Vagina (tissue), 2 donors: ENCODE data around the gene EPN2.

Source experiments
- CTCF ChIP-seq, 3 experiments: fragments of 450-650 bp in 2 of 3; fragments of 200-600 bp in 1 of 3; sonication (generic) in 1 of 3; IDR thresholded peaks; one replicate each; pipeline ENCODE4 v1.5.1; 2017 to 2019; ENCODE audit warnings: antibody characterized with exemption in 3 of 3, mild to moderate bottlenecking in 2 of 3, moderate library complexity in 2 of 3
- POLR2A ChIP-seq, 2 donors: fragments of 450-650 bp; IDR thresholded peaks; one replicate each; pipeline ENCODE4 v1.6.1; 2017; ENCODE audit warnings: antibody characterized with exemption in 2 of 2, mild to moderate bottlenecking in 2 of 2, moderate library complexity in 2 of 2
- POLR2AphosphoS5 ChIP-seq, 2 donors: sonication (generic); formaldehyde crosslinking; IDR thresholded peaks; one replicate each; pipeline ENCODE4 v1.9.0; 2017; ENCODE audit warnings: antibody characterized with exemption in 2 of 2, mild to moderate bottlenecking in 2 of 2, low read depth in 1 of 2; ENCODE audit not compliant: insufficient read depth in 1 of 2

GRCh38 chr17:19378416-19379360 lies 141.5 kb downstream of the EPN2 start, which contains the start of gene MAPK7:
- no peak for TF ChIP-seq CTCF (IDR thresholded peaks at IDR 0.05)
- peak in 1 of 2 donors; percentile 31 for TF ChIP-seq POLR2A (IDR thresholded peaks at IDR 0.05)
- peak in 1 of 2 donors; percentile 14 for TF ChIP-seq POLR2AphosphoS5 (IDR thresholded peaks at IDR 0.05; ENCODE audit: insufficient read depth in 1 of 2, low read depth in 1 of 2)
